ENCODE data around the gene RAB10. TPM values are rescaled to one million over a fixed set of nuclear protein-coding genes. Genes with fewer than 3 reads are reported as not detected.

Gene RAB10
- total RNA-seq, 1 experiment from 2014 or later, result 167 TPM

GRCh38 chr2:26073830-26074229, 39.9 kb downstream of the RAB10 start:
- Histone ChIP-seq H3K4me2 (ENCODE audit: low read length) (no peak overlapping the region), H3K9me3 (ENCODE audit: control insufficient read depth in 1 of 2, insufficient read depth in 1 of 2, low read depth in 1 of 2, low read length in 2 of 2) (no peaks in the 10 kb centered on the region), H3K36me3 (ENCODE audit: control insufficient read depth in 1 of 2, insufficient read depth in 2 of 2, low read length in 2 of 2) (peaks cover 0 to 5% of the 10 kb centered on the region in 2 experiments; a peak in 1 of 4 replicates), H2AFZ (ENCODE audit: low read depth, low read length, poor library complexity, severe bottlenecking) (no peak overlapping the region), H3K79me2 (ENCODE audit: insufficient read depth, low read length) (peaks cover 100% of the 10 kb centered on the region), H3K27ac (ENCODE audit: low read depth, low read length) (no peak overlapping the region), H3K27me3 (ENCODE audit: insufficient read depth, low read length) (no peaks in the 10 kb centered on the region), H3K9me2 (ENCODE audit: insufficient read depth) (no peaks in the 10 kb centered on the region), H4K20me1 (ENCODE audit: insufficient read depth) (peaks cover 23% of the 10 kb centered on the region; the same call in 1 of the 2 replicates), H3K9ac (ENCODE audit: low read length) (no peak overlapping the region), H3K4me3 (replicated peaks in 1 of 2; ENCODE audit: low read depth in 1 of 2, low read length in 2 of 2) (no peak overlapping the region), H3K4me1 (ENCODE audit: control insufficient read depth in 1 of 2, insufficient read depth in 2 of 2, low read length in 2 of 2) (peaks cover 14 to 40% of the 10 kb centered on the region in 2 experiments)
- BruUV-seq (replicated peaks), result no TSS peak
- intact Hi-C loops (cut with micrococcal nuclease), result no loop called here
- ATAC-seq (no peak), DNase-seq (ENCODE audit: low read depth, low spot score) (no peak)
- CTCF ChIA-PET, result no interaction called here
- RAD21 ChIA-PET (ENCODE audit: low non-redundant PET in 1 of 2, low total read pairs in 2 of 2, uncharacterized antibody in 2 of 2, unreplicated experiment in 2 of 2), result no interaction called here
- no peak for TF ChIP-seq ZFX (IDR thresholded peaks at IDR 0.05)
- no peak for TF ChIP-seq REST (IDR thresholded peaks at IDR 0.05; ENCODE audit: low read depth)
- TF ChIP-seq SIN3A (IDR thresholded peaks at IDR 0.05; ENCODE audit: low read depth), result no peak
- no peak for TF ChIP-seq CEBPB (IDR thresholded peaks at IDR 0.05; ENCODE audit: low read depth)
- no peak for TF ChIP-seq CBX3 (IDR thresholded peaks at IDR 0.05; ENCODE audit: low read depth)
- no peak for TF ChIP-seq SP1 (IDR thresholded peaks at IDR 0.05; ENCODE audit: low read depth)
- TF ChIP-seq MAX (IDR thresholded peaks at IDR 0.05), result no peak
- no peak for TF ChIP-seq SRF (IDR thresholded peaks at IDR 0.05; ENCODE audit: low read depth)
- TF ChIP-seq ELF1 (IDR thresholded peaks at IDR 0.05; ENCODE audit: borderline replicate concordance, low read depth), result no peak
- TF ChIP-seq ATF3 (IDR thresholded peaks at IDR 0.05), result no peak
- no peak for TF ChIP-seq RAD21 (IDR thresholded peaks at IDR 0.05; ENCODE audit: low read depth)
- TF ChIP-seq TCF7L2 (IDR thresholded peaks at IDR 0.05; ENCODE audit: borderline replicate concordance, extremely low read depth, insufficient read depth, insufficient read length), result no peak
- TF ChIP-seq EGR1 (IDR thresholded peaks at IDR 0.05; ENCODE audit: low read depth), result no peak
- TF ChIP-seq ZBTB33 (IDR thresholded peaks at IDR 0.05; ENCODE audit: extremely low read depth, insufficient replicate concordance, low read length), result no peak
- TF ChIP-seq ZNF274 (IDR thresholded peaks at IDR 0.05; ENCODE audit: low read depth, low read length), result no peak
- TF ChIP-seq EZH2 (IDR thresholded peaks at IDR 0.05), result no peak
- no peak for TF ChIP-seq POLR2AphosphoS5 (IDR thresholded peaks at IDR 0.05; ENCODE audit: low read depth, low read length)
- no peak for TF ChIP-seq YY1 (IDR thresholded peaks at IDR 0.05; ENCODE audit: extremely low read depth, insufficient replicate concordance, low read depth, low read length)
- POLR2A ChIA-PET, result interaction anchor here (1.0 kb wide), 1 partner anchor 40 kb away, joined by 3 read pairs; no protein-coding TSS in a partner anchor

All from HCT116 (cell line).